HG02852 (cell line): ENCODE measurements around the gene LMAN2L.

Experiments used
- ATAC-seq: cut with Tn5 transposase; IDR thresholded peaks from one replicate; pipeline ENCODE4 v1.9.1; 2021; ENCODE audit warnings: mild to moderate bottlenecking, moderate library complexity; ENCODE audit not compliant: unreplicated experiment

The LMAN2L gene

GRCh38 chr2:96662360-96662759 is 77.5 kb downstream of the LMAN2L start:
- no peak for ATAC-seq

- no peak for ATAC-seq
Observed at GRCh38 chr2:96661324-96661723, 78.5 kb downstream of the LMAN2L start.

GRCh38 chr2:96656540-96656939 is 83.3 kb downstream of the LMAN2L start:
- ATAC-seq, result no peak
